ENCODE measurements around the gene BAX. TPM values are rescaled to one million over a fixed set of nuclear protein-coding genes. Genes with fewer than 3 reads are reported as not detected.

The BAX gene
- total RNA-seq, 1 donor, result 38.0 TPM

DNA sequence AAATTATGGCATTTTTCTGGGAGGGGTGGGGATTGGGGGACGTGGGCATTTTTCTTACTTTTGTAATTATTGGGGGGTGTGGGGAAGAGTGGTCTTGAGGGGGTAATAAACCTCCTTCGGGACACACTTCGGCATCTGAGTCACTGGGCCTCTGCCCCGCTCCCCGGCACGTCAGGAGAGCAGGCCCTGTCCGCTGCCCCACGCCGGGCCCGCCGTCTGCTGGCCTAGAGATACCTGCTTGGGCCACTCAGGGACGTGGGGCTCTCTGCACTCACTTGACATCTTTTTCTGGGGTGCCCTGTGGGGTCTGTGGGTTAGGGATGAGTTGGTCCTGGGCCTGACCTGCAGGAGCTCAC lies 7.0 kb downstream of the BAX start:
- DNase-seq (ENCODE audit: low read depth in 2 of 3, low spot score in 2 of 3), result no peak

DNA sequence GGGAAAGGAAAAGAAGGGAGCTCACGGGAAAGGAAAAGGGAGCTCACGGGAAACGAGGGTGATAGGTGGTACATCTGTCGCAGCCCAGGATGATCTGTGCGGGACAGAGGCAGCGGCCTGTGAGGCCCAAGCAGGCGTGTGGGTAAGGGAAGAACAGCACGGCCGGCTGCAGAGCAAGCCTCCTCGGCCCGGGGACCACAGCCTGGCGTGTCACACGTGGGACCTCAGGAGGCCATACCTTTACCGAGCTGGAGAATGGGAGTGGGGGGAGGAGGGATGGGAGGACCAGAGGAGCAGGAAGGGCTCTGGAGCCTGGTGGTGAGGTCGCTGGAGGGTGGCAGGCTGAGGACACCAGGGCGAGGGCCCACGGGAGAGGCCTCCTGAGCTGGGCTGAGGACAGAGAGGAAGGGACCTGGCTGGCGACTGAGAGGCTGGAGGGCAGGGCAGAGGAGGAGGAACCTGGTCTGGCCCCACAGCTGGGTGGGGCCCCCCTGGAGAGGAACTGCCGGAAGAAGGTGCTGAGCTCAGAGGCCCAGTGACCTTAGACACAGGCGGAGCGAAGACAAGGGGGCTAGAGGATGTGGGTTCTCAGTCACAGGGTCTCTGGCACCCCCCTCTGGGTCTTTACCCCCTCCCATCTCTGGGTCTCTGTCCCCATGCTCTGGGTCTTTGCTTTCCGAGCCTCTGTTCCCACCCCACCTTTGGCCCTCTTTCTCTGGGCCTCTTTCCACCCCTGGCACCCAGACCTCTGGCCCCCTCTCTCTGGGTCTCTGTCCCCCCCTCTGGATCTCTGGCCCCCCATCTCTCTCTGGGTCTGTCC lies 7.6 kb downstream of the BAX start:
- peak in 2 of 3 donors; percentile 75 to 82 for DNase-seq (ENCODE audit: low read depth in 2 of 3, low spot score in 2 of 3)

GRCh38 chr19:48962849-48963165 lies 8.1 kb downstream of the BAX start:
- no peak for DNase-seq (ENCODE audit: low read depth in 2 of 3, low spot score in 2 of 3)

- peak in 2 of 3 donors; percentile 77 to 89 for DNase-seq (ENCODE audit: low read depth in 2 of 3, low spot score in 2 of 3)
Observed at GRCh38 chr19:48963371-48964204, 8.9 kb downstream of the BAX start.

DNA sequence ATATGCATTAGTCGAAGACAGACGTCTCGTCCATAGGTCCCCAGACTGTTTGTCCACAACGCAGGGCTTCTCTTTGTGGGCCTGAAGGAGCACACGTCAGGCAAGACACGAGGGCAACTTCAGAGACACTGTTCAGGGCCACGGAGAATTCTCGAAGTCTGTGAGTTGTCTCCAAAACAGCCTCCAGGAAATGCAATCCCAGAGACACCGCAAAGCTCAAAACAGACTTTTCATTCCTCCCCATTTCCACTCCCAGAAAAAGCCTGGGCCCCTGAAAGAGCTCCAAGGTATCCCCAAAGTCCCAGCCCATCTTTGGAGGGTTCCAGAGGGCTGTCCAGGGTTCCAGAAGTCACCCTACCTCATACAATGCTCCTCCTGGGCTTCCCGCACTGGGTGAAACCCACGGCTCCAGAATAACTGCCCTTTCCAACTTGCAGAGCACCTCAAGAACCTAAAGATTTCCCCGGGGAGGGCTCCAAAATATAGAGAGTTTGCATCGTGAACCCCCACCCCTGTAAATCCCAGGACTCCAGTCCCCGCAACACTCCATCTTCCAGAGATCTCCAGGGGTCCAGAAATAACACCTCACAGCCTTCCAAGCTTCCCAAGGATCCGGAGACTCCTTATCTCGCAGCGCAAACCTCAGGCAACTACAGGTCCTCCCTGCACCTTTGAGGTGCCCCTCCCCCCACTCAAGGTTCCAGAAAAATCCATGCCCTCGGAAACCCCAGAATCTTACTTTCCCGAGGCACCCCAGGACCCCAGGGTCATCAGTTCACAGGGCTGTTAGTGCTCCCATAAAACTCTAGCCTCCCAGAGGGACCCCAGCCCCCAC lies 9.7 kb downstream of the BAX start:
- DNase-seq (ENCODE audit: low read depth in 2 of 3, low spot score in 2 of 3), result no peak

GRCh38 chr19:48965040-48965805 lies 10.5 kb downstream of the BAX start, which contains the start of gene FTL:
FTL (plus strand) TSS chr19:48965309; CDS start chr19:48965508, 199 bp downstream.
- DNase-seq (ENCODE audit: low read depth in 2 of 3, low spot score in 2 of 3), result peak; percentile 66 to 97 (median 95)

DNA sequence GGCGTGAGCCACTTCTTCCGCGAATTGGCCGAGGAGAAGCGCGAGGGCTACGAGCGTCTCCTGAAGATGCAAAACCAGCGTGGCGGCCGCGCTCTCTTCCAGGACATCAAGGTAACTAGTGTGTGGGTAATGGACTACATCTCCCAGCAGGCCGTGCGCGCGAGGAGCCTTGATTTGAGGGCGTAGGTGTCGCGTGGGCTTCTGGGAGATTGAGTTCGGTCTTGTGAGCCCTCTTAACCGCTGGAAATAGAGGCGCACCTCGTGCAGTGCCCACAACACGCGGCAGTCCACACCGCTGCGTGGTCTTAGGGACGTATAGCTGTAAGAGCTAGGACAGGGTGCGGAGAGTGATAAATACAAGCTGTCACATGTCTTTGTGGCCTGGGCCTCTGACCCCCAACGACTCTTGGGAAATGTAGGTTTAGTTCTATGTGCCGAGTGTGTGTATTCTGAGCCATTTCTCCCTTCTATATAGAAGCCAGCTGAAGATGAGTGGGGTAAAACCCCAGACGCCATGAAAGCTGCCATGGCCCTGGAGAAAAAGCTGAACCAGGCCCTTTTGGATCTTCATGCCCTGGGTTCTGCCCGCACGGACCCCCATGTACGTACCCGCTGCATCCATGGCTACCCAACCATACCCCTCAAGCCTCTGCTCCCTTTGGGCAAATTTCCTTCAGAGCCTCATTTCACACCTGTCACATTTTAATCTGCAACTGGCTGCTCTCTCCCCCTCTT lies 11.3 kb downstream of the BAX start:
- peak; percentile 68 to 90 (median 80) for DNase-seq (ENCODE audit: low read depth in 2 of 3, low spot score in 2 of 3)

DNA sequence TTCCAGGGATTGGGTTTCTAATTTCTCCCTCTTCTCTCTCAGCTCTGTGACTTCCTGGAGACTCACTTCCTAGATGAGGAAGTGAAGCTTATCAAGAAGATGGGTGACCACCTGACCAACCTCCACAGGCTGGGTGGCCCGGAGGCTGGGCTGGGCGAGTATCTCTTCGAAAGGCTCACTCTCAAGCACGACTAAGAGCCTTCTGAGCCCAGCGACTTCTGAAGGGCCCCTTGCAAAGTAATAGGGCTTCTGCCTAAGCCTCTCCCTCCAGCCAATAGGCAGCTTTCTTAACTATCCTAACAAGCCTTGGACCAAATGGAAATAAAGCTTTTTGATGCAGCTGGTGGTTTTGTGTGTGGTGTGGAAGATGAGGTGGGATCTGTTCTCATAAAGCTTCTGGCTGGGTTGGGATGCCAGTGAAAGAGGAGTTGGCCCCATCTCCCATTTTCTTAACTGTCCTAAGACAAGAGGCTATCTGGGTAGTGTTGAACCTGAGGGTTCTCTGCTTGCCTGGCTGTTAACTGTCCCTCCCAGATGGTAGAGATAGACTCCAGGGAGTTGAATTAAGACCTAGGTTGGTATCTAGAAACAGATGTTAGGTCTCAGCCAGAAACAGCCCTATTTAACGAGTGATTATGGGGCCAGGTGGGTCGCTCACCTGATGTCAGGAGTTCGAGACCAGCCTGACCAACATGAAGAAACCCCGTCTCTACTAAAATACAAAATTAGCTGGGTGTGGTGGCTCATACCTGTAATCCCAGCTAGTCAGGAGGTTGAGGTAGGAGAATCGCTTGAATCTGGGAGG lies 12.1 kb downstream of the BAX start:
- DNase-seq (ENCODE audit: low read depth in 2 of 3, low spot score in 2 of 3), result no peak

GRCh38 chr19:48967346-48968178 lies 12.9 kb downstream of the BAX start:
- peak in 1 of 3 donors; percentile 26 for DNase-seq (ENCODE audit: low read depth in 2 of 3, low spot score in 2 of 3)

DNA sequence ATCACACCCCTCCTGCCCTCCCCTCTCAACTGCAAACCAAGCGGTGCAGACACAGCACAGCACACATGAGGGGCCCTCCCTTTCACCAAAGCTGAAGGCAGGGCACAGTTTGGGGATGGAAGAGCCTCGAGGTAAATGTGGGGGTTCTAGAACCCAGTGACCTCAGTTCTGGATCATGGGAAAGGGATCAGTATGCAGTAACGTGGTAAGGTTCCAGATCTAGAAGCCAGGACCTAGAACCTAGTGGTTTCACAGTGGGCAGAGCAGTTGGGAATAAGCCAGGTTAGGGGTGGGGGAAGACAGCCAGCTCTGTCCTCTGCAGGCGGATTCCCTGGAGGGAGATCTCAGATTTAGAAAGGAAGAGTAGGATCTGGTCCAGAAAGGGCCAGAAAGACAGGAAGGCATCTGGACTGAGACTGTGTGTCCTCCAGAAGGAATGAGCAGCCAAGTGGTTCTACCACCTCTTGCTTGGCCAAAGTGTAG lies 13.5 kb downstream of the BAX start:
- DNase-seq (ENCODE audit: low read depth in 2 of 3, low spot score in 2 of 3), result no peak

DNA sequence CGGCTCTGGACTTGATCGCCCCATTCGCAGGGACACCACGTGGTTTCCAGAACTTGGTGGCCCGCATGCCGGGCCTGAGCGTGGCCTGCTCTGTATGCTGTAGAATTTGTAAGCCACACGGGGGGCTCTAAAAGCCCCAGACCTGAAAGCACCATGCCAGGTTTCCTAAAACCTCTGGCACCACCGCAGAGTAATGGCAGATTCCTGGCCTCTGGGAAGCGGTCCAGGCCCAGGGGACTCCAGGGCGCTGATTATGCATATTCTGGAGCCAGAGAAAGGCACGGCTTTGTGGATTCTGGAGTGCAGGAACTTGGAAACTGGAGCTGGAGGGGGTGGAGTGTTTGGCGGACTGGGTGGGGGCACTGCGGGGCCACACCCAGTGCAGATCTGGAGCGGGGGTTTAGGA lies 14.1 kb downstream of the BAX start:
- no peak for DNase-seq (ENCODE audit: low read depth in 2 of 3, low spot score in 2 of 3)

- DNase-seq (ENCODE audit: low read depth in 2 of 3, low spot score in 2 of 3), result peak in 2 of 3 donors; percentile 31 to 48
Observed at GRCh38 chr19:48969276-48970138, 14.8 kb downstream of the BAX start.

DNA sequence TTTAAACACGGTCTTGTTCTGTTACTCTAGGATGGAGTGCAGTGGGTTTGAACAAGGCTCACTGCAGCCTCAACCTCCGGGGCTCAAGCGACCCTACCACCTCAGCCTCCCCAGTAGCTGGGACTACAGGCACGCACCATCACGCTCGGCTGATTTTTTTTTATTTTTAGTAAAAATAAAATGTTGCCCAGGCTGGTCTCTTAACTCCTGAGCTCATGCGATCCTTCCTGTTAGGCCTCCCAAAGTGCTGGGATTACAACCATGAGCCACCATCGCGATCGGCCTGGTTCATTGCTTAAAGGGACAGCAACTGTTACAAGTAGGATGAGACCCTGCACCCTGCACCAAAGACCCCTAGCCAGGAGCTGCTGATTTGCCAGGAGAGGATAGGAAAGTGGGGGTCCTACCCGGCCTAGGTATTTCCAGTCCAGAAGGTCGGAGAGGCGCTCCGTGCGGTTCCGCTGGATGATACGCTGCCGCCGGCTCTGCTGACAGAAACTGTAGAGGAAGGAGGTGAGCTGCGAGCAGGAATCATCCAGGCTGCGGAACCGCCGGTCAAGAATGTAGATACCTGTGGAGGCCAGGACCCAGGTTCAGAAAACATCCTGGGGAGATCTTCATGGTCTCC lies 15.6 kb downstream of the BAX start:
- DNase-seq (ENCODE audit: low read depth in 2 of 3, low spot score in 2 of 3), result no peak

DNA sequence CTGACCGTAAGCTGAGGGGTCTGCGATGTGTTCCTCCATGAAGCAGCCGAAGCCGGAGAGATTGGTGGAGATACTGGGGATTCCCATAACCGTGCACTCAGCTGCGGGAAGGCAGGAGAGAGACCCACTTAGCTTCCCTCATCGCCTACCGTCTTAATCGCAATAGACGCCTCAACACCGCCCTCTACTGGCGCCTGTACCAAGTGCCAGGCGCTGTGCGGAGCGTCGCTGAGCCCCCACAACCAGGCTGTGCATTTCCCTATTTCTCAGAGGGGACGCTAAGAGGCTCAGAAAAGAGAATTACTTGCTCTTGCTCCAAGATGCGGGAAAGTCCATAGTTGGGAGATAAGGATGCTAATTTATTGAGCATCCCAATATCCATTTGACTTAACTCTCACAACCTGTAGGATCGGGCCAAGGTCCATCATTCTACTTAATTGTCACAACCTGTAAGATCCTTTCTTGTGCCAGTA lies 16.3 kb downstream of the BAX start:
- DNase-seq (ENCODE audit: low read depth in 2 of 3, low spot score in 2 of 3), result peak; percentile 77 to 93 (median 89)

DNA sequence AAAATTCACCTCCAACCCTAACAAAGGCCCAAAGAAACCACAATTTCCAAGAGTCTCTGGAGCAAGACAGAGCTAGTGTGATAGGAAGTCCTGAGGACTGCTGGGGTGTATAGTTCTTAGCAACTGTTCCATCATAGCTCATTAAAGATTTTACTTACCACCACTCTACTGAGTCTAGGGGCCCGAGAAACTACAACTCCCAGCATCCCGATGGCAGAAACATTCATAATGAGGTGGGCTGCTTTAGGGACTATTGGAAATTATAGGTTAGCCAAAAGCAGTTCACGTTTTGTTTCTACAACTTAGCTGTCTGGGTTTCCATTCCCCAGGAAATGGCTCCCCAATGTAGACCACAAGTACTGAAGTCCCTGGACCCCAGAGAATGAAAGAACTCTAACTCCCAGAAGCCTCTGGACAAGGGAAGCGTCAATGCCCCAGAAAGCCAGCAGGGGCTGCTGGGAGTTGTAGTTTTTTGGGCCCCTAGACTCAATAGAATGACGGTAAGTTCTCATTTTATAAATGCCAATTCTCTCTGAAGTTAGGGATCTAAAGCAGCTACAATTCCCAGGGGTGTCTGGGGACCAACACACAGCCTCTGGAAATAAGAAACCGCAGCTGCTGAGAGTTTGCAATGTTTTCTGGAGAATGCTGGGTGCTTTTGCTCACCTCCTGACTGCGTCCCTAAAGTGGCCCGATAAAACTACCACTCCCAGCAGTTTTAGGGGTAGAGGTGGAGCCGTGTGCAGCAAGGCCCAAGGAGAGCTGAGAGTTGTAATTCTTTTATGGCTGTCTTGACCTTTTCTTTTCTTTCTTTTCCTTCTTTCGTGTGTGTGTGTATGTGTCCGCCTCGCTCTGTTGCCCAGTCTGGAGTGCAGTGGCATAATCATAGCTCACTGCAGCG lies 21.5 kb downstream of the BAX start:
- DNase-seq (ENCODE audit: low read depth in 2 of 3, low spot score in 2 of 3), result peak in 2 of 3 donors; percentile 63 to 83

Data from hematopoietic multipotent progenitor cell (in vitro differentiated cells).